HG02623 (cell line): Measurements from ENCODE around the gene DGCR8.

Experiments used
- ATAC-seq: cut with Tn5 transposase; IDR thresholded peaks from one replicate; pipeline ENCODE4 v1.9.1; 2021; ENCODE audit warnings: moderate library complexity; ENCODE audit not compliant: unreplicated experiment

DGCR8 gene

DNA sequence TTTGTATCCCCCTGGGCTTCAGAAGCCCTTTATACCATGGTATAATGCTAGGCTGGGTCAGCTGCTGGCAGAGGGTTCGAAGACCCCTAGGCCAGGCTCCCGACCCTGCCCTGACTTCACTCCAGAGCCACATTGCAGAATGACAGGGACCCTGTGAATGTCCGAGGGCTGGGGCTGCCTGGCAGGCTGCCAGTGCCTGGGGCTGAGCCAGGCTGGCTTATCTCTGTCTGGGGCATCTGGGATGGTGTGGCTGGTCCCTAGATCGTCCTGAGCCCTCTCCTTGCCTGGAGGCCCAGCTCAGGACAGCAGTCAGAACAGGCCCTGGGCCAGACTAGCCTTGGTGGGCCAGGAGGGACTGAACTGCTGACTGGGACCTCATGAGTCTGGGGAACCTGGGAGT lies 55.2 kb downstream of the DGCR8 start:
- no peak for ATAC-seq

DNA sequence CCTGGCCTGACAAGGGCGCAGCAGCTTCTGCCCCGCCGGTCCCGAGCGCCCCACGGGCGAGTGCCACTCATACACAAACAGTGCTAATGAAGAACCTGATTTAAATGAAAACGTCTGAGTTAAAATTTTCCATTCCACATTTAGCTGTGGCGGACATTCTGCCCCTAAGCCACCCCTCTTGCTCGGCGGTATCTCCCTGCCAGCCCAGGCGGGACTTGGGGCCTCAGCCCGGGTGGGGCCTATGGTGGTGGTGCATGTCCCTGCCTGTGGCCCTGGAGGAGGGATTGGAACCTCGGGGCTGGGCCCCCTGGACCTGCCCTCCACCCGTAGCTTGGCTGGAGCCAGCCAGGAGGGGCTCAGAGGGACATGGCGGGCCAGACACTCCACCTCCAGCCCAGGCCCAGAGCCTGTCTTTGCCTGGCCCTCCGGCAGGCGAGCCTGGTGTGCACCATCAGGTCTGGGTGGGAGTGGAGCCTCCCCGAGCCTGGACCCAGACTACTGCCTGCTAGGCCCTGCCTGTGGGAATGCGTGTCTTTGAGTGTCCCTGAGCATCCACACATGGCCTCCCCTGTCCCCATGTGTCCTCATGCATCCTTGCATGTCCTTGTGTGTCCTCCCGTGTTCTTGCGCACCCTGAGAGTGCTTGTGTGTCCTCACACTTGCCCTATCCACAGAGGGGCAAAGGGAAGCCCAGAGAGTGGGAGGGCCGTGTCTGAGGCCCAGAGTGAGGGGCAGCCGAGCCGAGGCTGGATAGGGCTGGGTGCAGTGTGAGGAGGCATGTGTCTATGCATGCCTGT lies 56.0 kb downstream of the DGCR8 start:
- no peak for ATAC-seq

DNA sequence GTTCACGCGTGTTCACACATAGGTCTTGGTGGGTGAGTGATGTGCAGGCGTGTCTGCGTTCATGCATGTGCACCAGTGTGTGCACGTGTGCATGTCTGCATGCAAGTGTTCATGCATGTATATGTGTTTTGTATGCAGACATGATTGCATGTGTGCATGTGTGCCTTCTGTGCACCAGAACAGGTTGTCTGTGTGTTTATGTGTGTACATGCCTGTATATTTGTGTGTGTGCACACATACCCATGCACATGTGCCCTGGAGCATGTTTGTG lies 56.5 kb downstream of the DGCR8 start:
- no peak for ATAC-seq

DNA sequence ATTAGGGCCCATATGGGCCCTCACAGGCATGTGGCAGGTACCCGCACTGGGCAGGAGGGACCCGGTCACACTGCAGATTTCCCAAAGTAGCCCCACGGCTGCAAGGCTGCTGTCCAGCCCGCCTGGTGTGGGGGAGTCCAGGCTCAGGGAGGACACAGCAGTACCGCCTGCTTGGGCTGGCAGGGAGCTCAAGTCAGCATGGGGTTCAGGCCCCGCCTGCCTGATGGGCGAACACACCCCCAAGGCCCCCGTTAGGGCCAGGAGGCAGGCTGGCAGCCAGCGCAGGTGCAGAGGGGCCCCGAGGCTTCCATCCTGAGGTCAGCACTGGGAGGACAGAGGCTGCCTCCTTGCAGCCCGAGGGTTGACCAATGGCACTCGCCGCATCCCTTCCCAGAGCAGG lies 57.1 kb downstream of the DGCR8 start:
- ATAC-seq: no peak

DNA sequence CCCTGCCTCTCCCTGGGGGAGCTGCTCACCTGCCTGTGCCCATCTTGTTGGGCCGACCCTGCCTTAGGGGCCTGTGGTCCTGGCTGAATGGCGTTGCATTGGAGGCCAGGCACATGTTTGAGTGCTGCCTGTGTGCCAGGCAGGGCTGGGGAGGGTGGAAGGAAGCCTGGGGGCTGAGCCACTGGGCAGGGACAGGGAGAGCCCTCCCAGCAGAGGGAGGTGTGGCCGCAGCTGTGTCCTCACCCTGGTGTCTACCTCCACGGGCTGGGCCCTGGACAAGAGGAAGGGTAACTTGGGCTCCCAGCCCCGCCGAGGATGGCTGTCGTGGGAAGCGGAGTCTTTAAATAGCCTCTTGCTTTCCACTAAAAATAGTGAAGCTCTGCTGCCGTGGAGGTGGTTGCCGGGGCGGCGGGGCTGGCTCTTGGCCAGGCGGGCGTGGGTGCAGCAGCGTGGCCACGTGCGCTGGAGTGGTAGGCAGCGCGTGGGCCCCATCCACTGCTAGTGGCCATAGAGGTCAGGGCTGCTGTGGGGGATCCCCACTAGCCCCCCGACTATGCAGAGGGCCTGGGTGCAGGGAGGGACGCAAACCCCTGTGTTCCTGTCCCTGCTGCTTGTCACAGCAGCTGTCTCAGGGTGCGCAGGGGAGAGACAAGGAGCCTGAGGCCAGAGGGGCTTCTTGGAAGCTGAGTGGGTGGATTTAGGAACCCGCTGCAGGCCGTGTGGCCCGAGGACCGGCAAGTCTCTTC lies 57.8 kb downstream of the DGCR8 start:
- ATAC-seq: no peak

DNA sequence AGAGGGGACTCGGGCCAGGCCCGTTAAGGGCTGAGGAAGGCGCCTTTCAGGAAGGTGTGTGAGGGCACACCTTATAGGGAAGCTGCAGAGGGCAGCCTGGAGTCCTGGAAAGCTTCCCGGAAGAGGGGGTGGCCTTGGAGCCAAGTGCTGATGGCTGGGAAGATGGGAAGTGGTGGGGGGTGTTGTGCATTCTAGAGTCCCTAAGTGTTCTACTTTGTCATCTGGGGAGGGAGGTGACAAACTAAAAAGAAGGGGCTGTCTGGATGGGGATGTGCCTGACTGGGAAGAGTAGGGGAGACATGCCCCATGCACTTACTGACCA lies 58.3 kb downstream of the DGCR8 start:
- no peak for ATAC-seq

DNA sequence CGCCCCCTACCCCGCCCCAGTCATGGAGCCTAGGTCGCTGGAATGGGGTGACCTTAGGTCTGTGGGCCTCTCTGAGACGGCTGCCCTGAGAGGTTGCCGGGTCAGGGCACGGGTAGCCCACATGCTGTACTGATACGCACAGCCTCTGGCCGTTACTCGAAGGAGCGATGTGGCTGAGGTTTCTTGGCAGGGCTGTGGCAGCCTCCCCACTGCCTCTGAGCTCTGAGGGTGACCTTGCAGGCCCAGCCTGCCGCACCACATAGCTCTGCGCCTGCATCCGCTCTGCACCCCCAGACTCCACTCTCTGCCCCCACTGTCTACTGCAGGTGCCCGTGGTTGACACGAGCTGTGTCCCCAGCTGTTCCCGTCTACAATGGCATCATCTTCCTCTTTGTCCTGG lies 58.8 kb downstream of the DGCR8 start:
- no peak for ATAC-seq

DNA sequence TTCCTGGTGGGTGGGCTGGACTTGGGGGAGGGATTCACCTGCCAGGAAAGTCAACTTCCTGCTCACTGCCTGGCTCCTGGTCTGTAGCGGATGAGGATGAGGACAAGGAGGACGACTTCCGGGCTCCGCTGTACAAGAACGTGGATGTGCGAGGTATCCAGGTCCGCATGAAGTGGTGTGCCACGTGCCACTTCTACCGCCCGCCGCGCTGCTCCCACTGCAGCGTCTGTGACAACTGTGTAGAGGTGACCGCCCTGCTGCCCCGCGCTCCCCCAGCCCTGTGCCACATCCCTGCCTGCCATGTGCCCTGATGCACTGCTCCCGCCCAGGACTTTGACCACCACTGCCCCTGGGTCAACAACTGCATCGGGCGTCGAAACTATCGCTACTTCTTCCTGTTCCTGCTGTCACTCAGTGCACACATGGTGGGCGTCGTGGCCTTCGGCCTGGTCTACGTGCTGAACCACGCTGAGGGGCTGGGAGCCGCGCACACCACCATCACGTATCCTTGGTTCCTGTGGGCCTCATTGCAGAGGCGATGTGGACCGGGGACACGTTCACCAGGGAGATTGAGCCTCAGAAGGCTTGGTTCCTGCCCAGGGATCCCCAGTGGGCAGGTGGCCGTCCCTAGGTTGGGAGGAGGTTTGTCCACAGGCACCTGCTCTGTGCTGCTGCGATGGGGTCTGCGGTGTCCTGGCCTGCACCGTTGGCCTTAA lies 59.5 kb downstream of the DGCR8 start:
- ATAC-seq: no peak

DNA sequence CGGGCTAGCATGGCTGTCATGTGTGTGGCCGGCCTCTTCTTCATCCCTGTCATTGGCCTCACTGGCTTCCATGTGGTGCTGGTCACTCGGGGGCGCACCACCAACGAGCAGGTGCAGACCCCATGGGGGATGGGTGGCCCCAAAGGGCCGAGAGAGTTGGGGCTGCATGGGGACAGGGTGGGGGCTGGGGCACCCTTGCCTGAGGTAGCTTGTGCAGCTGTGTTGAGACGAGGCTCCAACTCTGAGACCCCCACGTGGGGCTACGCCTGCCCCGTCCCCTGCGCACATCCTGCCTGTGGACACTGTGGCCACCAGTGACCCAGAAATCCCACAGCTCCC lies 60.0 kb downstream of the DGCR8 start:
- ATAC-seq: no peak

DNA sequence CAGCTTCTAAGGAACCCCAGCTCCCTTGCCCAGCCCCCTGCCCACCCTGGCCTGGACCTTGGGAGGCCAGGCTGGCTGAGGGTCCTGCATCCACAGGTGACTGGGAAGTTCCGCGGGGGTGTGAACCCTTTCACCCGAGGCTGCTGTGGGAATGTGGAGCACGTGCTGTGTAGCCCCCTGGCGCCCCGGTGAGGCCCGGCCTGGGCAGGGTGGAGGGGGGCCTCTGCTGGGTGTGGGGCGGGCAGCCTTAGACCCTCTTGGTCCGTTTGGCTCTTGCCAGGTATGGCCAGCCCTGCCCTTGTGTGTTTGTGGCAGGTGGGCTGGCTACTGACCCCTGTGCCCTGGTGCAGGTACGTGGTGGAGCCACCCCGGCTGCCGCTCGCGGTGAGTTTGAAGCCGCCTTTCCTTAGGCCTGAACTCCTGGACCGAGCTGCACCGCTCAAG lies 60.5 kb downstream of the DGCR8 start:
- ATAC-seq: no peak

DNA sequence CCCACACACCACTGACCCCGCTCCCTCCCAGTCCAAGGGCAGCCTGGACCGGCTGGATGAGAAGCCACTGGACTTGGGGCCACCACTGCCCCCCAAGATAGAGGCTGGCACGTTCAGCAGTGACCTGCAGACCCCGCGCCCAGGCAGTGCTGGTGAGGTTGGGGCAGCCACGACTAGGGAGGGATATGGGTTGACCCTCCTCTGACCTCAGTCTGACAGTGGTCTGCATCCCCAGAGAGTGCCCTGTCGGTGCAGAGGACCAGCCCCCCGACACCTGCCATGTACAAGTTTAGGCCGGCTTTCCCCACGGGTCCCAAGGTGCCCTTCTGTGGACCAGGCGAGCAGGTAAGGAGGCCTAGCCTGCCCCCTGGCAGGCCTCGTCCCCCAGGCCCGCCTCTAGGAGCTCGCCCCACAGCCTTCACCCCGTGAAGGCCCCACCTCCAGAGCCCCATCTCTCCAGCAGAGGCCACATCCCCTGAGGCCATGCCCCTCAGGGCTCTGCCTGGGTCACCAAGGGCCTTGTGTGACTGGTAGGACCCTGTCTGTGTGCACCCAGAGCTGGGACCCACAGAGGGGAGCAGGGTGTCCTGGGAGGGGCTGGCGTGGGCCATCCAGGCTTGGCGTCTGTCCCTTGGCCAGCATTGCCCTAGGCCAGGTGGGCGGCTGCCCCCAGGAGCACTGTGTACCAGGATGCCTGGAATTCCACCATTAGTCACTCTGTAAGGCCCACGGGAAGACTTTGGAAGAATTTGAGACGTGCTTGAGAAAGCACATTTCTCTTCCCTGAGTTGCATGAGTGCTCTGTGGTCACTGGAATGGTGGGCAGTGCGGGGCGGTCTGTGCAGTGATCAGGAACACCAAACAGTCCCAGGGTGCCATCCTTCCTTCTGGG lies 61.4 kb downstream of the DGCR8 start:
- ATAC-seq: no peak

DNA sequence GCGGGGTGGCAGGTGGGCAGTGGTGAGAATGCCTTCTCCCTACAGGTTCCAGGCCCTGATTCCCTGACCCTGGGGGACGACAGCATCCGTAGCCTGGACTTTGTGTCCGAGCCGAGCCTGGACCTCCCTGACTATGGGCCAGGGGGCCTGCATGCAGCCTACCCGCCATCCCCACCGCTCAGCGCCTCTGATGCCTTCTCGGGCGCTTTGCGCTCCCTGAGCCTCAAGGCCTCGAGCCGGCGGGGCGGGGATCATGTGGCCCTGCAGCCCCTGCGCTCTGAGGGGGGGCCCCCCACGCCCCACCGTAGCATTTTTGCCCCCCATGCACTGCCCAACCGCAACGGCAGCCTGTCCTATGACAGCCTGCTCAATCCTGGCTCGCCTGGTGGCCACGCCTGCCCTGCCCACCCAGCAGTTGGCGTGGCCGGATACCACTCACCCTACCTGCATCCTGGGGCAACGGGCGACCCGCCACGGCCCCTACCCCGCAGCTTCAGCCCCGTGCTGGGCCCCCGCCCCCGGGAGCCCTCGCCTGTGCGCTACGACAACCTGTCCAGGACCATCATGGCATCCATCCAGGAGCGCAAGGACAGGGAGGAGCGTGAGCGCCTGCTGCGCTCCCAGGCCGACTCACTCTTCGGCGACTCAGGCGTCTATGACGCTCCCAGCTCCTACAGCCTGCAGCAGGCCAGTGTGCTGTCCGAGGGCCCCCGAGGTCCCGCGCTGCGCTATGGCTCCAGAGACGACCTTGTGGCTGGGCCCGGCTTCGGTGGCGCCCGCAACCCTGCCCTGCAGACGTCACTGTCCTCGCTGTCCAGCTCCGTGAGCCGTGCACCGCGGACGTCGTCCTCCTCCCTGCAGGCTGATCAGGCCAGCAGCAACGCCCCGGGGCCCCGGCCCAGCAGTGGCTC lies 62.9 kb downstream of the DGCR8 start:
- ATAC-seq: no peak

DNA sequence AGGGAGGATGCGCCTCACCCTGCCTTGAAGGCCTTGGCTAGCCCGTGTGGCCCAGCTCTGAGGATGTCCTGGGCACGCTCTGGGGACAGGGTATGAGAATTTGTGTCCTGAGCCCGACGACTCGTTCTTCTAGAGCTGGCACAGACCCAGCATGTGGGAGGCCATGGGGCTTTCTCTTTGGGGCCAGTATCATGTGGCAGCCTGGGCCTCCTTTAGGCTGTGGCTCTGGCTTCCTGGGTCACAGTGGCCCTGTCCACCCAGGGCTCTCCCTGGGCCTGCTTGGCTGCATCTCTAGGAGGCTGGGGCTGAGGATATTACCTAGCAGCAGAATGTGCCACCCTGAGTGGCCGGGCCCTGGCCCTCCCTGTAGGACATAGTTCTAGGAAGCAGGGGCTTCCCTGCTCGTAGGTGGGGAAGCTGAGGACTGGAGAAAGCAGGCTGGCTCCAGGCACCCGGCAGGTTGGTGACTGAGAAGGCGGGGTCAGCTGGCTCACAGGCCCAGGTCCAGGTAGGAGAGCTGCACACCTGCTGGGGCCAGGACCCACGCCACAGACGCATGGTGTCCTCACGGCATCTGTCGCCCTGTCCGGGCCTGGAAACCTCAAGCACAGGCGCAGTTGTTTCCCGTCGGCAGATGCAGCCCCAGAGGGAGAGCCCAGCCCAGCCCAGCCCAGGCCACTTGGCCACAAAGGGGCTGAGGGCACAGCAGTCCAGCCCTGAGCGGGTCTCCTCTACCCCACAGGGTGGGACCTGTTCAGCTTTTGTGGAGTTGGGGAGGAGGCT lies 64.0 kb downstream of the DGCR8 start:
- no peak for ATAC-seq

DNA sequence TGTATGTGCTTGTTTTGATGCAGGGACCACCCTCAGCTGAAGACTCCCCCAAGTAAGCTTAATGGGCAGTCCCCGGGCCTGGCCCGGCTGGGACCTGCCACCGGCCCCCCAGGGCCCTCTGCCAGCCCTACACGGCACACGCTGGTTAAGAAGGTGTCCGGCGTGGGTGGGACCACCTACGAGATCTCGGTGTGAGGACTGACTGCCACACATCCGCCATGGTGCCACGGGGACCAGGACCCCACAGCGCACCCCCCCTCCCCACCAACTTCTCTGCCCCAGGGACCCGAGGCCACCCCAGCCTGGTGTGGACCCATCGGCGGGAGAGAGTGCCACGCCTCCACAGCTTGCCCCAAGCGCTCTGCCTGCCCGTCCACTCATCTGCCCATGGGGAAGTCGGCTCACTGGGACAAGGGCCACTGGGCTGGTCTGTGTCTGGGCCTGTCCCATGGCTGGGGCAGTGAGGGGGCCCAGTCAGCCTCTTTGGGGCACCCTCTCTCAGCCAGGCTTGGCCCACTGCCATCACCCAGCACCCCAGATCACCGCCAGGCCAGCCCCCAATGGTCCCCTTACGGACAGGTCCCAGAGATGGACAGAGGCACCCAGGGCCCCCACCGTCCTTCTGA lies 65.3 kb downstream of the DGCR8 start:
- ATAC-seq: no peak

DNA sequence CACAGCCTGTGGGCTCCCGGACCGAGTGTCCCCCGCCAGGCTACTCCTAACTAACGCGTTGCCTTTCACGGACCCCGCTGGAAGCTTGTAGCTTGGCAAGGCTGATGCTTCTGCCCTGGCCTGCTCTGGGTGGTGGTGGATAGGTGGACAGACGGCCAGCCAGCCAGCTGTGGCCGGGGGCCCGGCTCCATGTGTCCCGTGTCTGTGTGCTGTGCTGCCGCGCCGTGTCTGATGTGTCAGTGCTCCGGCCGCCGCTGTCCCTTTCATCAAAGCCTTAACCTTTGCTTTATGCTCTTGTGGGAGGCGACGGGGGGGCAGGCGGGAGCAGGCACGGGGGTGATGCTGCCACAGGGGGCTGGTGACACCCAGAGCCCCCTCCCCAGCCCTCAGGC lies 65.8 kb downstream of the DGCR8 start:
- ATAC-seq: no peak

DNA sequence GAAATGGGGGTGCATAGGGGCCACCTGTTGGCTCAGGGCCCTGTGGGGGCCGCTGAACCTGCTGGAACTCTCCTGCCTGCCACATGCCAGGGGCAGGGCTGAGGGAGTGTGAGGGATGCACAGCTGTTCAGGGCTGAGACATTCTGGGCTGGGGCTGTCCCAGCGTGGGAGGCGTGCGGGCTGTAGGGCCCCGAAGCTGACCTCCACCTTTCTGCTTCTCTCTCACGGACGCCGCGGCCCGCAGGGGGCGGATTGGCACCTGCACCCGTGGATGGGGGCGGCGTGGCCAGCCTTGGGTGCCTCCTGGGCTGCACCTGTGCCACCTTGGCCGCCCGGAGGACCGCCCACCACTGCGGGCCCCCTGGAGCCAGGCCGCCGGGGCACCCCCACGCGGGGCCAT lies 66.7 kb downstream of the DGCR8 start:
- ATAC-seq: no peak

DNA sequence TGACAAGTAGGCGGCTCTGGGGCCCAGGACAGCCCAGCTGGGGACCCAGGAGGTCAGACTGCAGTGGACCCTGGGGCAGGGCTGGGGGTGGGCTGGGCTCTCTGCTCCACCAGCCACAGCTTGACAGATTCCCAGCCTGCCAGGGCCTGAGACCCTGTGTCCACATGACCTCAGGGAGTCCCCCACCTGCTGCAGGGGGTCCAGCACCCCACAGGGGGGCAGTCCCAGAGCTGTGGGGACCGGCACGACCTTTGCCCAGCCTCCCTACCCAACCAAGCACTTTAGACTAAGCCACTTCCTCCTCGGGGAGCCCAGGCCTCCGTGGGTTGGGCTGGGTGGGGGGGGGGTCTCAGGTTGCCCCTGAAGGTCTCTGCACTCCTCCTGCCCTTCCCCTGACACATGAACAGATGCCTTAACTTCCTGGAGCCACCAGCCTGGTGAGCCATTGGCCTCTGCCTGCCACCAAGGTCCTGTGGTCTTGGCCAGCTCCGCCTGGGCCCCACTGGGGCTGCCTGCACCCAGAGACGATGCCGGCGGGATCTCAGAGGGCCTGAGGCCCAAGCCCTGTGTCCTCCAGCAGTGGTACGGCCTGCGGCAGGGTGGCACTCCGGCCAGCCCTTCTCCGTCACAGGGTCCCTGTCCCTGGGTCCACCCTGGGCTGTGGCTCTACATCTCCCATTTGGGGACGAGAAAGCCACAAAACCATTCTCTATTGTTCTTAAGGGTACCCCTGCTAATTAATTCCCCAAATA lies 67.4 kb downstream of the DGCR8 start:
- ATAC-seq: no peak

DNA sequence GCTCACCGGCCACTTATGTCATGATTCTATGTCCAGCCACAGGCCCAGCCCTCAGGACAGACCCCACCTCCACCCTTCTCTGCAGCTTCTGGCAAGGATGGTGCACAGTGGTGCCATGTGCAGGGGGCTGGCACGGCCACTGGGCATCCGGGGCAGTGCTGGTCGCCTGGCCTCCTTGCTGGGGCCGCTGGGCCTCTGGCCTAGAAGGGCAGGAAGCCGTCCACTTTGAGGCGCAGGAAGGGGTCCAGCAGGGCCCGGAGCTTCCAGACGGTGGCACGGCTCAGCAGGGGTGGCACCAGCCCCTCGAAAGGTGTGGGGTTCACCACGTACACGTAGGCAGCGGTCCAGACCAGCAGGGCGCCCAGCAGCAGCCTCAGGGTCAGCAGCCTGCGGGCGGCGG lies 68.4 kb downstream of the DGCR8 start:
- no peak for ATAC-seq
